K562 (cell line): ENCODE measurements around the gene POLN. TPM values are rescaled to one million over a fixed set of nuclear protein-coding genes. Genes with fewer than 3 reads are reported as not detected.

ENCODE experiments used
- JUND ChIP-seq, 2 experiments: IDR thresholded peaks; 2 replicates in 1 of 2; 3 replicates in 1 of 2; pipeline ENCODE4 v1.6.1; 2011; ENCODE audit warnings: borderline replicate concordance in 2 of 2, low read depth in 2 of 2, low read length in 2 of 2, improper control_type of control experiment in 1 of 2, missing biosample characterization in 1 of 2, missing genetic modification characterization in 1 of 2, missing genetic modification reagents in 1 of 2
- RB1 ChIP-seq: fragments of 450-650 bp; IDR thresholded peaks from 2 replicates; pipeline ENCODE4 v1.6.1; 2017; ENCODE audit warnings: low read depth, mild to moderate bottlenecking
- SRF ChIP-seq, 2 experiments: fragments of 250-450, 450-650 bp in 1 of 2; sonication (Bioruptor Pico) in 1 of 2; sonication (generic) in 1 of 2; formaldehyde crosslinking; IDR thresholded peaks; 2 replicates each; pipeline versions ENCODE4 v1.5.0 to v1.5.1; 2020 to 2022; ENCODE audit warnings: mild to moderate bottlenecking in 1 of 2, missing genetic modification reagents in 1 of 2
- ZBTB7A ChIP-seq: IDR thresholded peaks from 2 replicates; pipeline ENCODE4 v1.6.1; 2011; ENCODE audit warnings: low read depth, mild to moderate bottlenecking, low read length, moderate library complexity, borderline replicate concordance; ENCODE audit not compliant: control insufficient read depth
- polyA plus RNA-seq, 8 experiments: library from polyadenylated mRNA; depleted of rRNA in 4 of 8; stranded (reverse) in 5 of 8; unstranded in 3 of 8; fragments of >200 nt; fragmentation: Nextera tagmentation in 2 of 8; fragmentation: Illumina TruSeq in 1 of 8; extraction: Ambion mirVana in 2 of 8; extraction: Trizol in 1 of 8; gene quantifications; 2 replicates each; pipeline versions ENCODE4 v1.2.1 to v1.2.3, GENCODE V29; 2011 to 2014; ENCODE audit warnings: inconsistent platforms in 1 of 8, missing spikeins in 1 of 8
- total RNA-seq, 7 experiments: library from RNA; depleted of rRNA in 6 of 7; stranded (reverse); fragments of >200 nt in 6 of 7; fragmentation: Illumina TruSeq in 2 of 7; extraction: Trizol in 2 of 7; gene quantifications; 2 replicates each; pipeline versions ENCODE4 v1.2.1 to v1.2.3, GENCODE V29; 2011 to 2021; ENCODE audit warnings: low replicate concordance in 1 of 7
- TF ChIP-seq, protein P1 (sequence below): fragments of 200-800 bp; sonication (Bioruptor generic); IDR thresholded peaks from 2 replicates; pipeline ENCODE4 v1.6.1; 2016; ENCODE audit warnings: missing genetic modification characterization, missing compliant biosample characterization
- TF ChIP-seq, protein P2 (sequence below), 2 experiments: fragments of 450-650 bp in 1 of 2; IDR thresholded peaks; 2 replicates each; pipeline ENCODE4 v1.6.1; 2011 to 2017; ENCODE audit warnings: low read depth in 2 of 2, antibody characterized with exemption in 1 of 2, borderline replicate concordance in 1 of 2, low read length in 1 of 2, mild to moderate bottlenecking in 1 of 2, mixed read lengths in 1 of 2; ENCODE audit not compliant: control insufficient read depth in 1 of 2
- TF ChIP-seq, protein P3 (sequence below): sonication (generic); formaldehyde crosslinking; IDR thresholded peaks from 2 replicates; pipeline ENCODE4 v1.4.0; 2020; ENCODE audit warnings: mild to moderate bottlenecking, missing genetic modification reagents

The POLN gene
- total and polyA plus RNA-seq, 9 of the 15 experiments (the other 6 are each of a cell fraction or from before 2014, with no cell fraction given), result 0.08 to 0.91 (median 0.32) TPM

DNA sequence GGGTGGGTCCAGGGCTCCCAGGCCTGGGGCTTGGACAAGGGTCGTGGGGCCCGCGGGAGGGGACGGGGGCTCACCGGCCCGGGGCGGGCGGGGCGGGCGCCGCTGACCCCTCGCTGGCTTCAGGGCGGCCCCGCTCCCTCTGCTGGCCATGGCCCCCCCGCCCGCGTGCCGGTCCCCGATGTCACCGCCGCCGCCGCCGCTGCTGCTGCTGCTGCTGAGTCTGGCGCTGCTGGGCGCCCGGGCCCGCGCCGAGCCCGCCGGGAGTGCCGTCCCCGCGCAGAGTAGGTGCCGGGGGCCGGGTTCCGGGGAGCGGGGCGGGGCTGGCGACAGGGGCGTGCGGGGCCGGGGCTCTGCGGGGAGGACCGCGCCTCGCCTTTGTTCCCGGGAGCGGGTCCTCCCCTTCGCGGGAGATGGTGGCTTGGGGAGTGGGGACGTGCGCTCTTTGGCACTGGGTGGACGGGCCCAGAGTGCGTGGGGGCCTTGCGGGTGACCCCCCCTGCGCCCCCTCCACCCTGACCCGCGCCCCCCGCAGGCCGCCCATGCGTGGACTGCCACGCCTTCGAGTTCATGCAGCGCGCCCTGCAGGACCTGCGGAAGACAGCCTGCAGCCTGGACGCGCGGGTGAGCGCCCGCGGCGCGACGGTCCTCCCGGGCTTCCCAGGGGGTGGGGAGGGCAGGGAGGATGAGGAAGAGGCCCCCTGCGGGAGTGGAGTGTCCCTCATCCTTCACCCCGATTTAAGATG is 199.5 kb downstream of the POLN start (continued):
- TF ChIP-seq, protein P1, sequence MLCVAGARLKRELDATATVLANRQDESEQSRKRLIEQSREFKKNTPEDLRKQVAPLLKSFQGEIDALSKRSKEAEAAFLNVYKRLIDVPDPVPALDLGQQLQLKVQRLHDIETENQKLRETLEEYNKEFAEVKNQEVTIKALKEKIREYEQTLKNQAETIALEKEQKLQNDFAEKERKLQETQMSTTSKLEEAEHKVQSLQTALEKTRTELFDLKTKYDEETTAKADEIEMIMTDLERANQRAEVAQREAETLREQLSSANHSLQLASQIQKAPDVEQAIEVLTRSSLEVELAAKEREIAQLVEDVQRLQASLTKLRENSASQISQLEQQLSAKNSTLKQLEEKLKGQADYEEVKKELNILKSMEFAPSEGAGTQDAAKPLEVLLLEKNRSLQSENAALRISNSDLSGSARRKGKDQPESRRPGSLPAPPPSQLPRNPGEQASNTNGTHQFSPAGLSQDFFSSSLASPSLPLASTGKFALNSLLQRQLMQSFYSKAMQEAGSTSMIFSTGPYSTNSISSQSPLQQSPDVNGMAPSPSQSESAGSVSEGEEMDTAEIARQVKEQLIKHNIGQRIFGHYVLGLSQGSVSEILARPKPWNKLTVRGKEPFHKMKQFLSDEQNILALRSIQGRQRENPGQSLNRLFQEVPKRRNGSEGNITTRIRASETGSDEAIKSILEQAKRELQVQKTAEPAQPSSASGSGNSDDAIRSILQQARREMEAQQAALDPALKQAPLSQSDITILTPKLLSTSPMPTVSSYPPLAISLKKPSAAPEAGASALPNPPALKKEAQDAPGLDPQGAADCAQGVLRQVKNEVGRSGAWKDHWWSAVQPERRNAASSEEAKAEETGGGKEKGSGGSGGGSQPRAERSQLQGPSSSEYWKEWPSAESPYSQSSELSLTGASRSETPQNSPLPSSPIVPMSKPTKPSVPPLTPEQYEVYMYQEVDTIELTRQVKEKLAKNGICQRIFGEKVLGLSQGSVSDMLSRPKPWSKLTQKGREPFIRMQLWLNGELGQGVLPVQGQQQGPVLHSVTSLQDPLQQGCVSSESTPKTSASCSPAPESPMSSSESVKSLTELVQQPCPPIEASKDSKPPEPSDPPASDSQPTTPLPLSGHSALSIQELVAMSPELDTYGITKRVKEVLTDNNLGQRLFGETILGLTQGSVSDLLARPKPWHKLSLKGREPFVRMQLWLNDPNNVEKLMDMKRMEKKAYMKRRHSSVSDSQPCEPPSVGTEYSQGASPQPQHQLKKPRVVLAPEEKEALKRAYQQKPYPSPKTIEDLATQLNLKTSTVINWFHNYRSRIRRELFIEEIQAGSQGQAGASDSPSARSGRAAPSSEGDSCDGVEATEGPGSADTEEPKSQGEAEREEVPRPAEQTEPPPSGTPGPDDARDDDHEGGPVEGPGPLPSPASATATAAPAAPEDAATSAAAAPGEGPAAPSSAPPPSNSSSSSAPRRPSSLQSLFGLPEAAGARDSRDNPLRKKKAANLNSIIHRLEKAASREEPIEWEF (CRISPR knock-in tag), result no peak
- TF ChIP-seq, protein P2, sequence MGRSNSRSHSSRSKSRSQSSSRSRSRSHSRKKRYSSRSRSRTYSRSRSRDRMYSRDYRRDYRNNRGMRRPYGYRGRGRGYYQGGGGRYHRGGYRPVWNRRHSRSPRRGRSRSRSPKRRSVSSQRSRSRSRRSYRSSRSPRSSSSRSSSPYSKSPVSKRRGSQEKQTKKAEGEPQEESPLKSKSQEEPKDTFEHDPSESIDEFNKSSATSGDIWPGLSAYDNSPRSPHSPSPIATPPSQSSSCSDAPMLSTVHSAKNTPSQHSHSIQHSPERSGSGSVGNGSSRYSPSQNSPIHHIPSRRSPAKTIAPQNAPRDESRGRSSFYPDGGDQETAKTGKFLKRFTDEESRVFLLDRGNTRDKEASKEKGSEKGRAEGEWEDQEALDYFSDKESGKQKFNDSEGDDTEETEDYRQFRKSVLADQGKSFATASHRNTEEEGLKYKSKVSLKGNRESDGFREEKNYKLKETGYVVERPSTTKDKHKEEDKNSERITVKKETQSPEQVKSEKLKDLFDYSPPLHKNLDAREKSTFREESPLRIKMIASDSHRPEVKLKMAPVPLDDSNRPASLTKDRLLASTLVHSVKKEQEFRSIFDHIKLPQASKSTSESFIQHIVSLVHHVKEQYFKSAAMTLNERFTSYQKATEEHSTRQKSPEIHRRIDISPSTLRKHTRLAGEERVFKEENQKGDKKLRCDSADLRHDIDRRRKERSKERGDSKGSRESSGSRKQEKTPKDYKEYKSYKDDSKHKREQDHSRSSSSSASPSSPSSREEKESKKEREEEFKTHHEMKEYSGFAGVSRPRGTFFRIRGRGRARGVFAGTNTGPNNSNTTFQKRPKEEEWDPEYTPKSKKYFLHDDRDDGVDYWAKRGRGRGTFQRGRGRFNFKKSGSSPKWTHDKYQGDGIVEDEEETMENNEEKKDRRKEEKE (IDR thresholded peaks at IDR 0.05; ENCODE audit: borderline replicate concordance in 1 of 2, control insufficient read depth in 1 of 2, low read depth in 2 of 2, low read length in 1 of 2), result no peak
- TF ChIP-seq RB1 (no peak), JUND (IDR thresholded peaks at IDR 0.05; ENCODE audit: borderline replicate concordance, low read depth, low read length) (no peak), JUND (tag; IDR thresholded peaks at IDR 0.05; ENCODE audit: borderline replicate concordance, low read depth, low read length) (no peak), SRF (CRISPR knock-in tag; IDR thresholded peaks at IDR 0.05) (no peak), ZBTB7A (peak; percentile 70; the same call in 1 of the 2 replicates)
- TF ChIP-seq, protein P3, sequence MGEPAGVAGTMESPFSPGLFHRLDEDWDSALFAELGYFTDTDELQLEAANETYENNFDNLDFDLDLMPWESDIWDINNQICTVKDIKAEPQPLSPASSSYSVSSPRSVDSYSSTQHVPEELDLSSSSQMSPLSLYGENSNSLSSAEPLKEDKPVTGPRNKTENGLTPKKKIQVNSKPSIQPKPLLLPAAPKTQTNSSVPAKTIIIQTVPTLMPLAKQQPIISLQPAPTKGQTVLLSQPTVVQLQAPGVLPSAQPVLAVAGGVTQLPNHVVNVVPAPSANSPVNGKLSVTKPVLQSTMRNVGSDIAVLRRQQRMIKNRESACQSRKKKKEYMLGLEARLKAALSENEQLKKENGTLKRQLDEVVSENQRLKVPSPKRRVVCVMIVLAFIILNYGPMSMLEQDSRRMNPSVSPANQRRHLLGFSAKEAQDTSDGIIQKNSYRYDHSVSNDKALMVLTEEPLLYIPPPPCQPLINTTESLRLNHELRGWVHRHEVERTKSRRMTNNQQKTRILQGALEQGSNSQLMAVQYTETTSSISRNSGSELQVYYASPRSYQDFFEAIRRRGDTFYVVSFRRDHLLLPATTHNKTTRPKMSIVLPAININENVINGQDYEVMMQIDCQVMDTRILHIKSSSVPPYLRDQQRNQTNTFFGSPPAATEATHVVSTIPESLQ (CRISPR knock-in tag), result no peak
